OCI-LY1 (cell line): ENCODE measurements around the gene HOMER2.

Experiments used
- EZH2 ChIP-seq: fragments of 200-600 bp; sonication (generic), shearing (Covaris generic); IDR thresholded peaks from 2 replicates; pipeline ENCODE4 v1.8.0; 2017; ENCODE audit warnings: borderline replicate concordance, mixed run types, mild to moderate bottlenecking, antibody characterized with exemption, low read length, moderate library complexity, mixed read lengths
- TF ChIP-seq, protein P1 (sequence below): fragments of 200-600 bp; sonication (generic), shearing (Covaris generic); IDR thresholded peaks from 2 replicates; pipeline ENCODE4 v1.5.1; 2017; ENCODE audit warnings: mild to moderate bottlenecking, antibody characterized with exemption, low read length, moderate library complexity, mixed read lengths

DNA sequence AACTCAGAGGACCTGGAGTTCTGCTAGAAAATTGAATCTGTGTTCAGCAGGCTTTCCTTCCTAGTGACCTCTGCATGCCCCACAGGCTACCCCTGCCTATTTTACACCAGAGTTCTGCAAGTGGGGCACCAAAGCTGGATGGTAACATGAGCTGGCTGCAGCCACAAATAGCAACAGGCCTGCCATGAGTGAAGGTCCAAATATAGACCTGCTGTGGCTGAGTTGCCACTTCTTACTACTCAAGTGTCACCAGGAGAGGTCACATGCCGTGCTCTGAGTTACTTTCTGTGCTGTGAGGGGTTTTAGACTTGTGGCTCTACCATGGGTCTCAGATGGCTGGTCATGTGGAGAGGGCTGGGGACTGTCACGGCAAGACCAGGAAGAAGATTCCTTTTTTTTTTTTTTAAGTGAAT, 146.5 kb downstream of the HOMER2 start, which contains the start of gene FSD2:
- TF ChIP-seq, protein P1, sequence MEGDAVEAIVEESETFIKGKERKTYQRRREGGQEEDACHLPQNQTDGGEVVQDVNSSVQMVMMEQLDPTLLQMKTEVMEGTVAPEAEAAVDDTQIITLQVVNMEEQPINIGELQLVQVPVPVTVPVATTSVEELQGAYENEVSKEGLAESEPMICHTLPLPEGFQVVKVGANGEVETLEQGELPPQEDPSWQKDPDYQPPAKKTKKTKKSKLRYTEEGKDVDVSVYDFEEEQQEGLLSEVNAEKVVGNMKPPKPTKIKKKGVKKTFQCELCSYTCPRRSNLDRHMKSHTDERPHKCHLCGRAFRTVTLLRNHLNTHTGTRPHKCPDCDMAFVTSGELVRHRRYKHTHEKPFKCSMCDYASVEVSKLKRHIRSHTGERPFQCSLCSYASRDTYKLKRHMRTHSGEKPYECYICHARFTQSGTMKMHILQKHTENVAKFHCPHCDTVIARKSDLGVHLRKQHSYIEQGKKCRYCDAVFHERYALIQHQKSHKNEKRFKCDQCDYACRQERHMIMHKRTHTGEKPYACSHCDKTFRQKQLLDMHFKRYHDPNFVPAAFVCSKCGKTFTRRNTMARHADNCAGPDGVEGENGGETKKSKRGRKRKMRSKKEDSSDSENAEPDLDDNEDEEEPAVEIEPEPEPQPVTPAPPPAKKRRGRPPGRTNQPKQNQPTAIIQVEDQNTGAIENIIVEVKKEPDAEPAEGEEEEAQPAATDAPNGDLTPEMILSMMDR, result peak; percentile 28; the same call in 1 of the 2 replicates
- TF ChIP-seq EZH2, result no peak
